HG02973 (cell line): ENCODE results near the gene VILL.
"Not testable (repeated sequence)": the region's sequence is repeated elsewhere in the genome, so short reads cannot be mapped to it uniquely, and the experiment has no call there.

Source experiments
- ATAC-seq: cut with Tn5 transposase; IDR thresholded peaks from one replicate; pipeline ENCODE4 v1.9.1; 2021; ENCODE audit warnings: moderate library complexity; ENCODE audit not compliant: unreplicated experiment

Gene VILL

GRCh38 chr3:38032328-38032865 is 41.8 kb downstream of the VILL start:
- ATAC-seq = no peak

GRCh38 chr3:38033586-38033985 is 43.0 kb downstream of the VILL start:
- not testable (repeated sequence) for ATAC-seq

DNA sequence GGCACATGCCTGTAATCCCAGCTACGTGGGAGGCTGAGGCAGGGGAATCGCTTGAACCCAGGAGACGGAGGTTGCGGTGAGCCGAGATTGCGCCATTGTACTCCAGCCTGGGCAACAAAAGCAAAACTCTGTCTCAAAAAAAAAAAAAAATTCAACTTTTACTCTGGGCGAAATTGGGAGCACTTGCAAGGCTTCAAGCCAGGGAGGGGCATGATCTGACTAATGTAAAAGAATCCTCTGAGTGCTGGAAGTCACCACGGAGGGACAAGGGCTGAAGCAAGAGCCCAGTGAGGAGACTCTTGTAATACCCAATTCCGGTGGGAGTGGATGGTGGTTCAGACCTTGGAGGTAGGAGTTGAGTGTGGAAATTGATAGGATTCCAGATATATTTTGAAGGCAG is 43.7 kb downstream of the VILL start:
- ATAC-seq = not testable (repeated sequence)

GRCh38 chr3:38036286-38036685 is 45.7 kb downstream of the VILL start:
- ATAC-seq = no peak

- no peak for ATAC-seq
These were observed 46.3 kb downstream of the VILL start for GRCh38 chr3:38036906-38037305.

DNA sequence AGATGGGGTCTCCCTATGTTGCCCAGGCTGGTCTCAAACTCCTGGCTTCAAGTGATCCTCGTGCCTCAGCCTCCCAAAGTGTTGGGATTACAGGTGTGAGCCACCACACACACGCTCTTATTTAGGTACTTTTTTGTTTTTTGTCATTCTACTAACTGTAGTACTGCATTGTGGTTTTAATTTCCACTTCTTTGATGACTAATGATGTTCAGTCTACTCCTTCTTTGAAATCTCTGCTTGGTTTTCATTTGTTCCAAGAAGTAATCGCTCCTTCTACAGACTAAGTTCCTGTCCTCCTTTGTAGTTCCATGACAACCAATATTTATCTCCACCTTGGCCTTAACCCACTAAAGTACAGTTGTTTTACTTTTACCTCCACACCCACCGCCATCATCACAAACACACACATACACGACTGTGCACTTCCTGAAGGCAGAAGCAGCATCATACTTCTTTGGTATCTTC is 47.9 kb downstream of the VILL start:
- no peak for ATAC-seq

DNA sequence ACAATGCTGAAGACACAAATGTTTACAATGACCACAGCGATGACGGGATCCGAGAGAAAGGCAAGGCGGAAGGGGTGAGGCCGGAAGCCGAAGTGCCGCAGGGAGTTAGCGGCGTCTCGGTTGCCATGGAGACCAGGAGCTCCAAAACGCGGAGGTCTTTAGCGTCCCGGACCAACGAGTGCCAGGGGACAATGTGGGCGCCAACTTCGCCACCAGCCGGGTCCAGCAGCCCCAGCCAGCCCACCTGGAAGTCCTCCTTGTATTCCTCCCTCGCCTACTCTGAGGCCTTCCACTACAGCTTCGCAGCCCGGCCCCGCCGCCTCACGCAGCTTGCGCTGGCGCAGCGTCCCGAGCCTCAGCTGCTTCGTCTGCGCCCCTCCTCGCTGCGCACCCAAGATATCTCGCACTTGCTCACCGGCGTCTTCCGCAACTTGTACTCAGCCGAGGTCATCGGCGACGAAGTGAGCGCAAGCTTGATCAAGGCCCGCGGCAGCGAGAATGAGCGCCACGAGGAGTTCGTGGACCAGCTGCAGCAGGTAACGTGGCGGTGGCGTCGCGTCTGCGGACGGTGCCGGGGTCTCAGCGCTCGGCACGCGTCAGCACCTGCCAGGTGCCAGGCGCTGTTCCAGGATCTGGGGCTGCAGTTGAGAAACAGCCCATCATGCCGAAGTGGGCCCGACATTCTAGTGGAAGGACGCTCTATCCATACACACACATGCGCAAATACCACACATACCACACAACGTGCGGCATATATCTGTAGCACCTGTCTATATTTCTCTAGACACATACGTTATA is 48.7 kb downstream of the VILL start, which contains the start of gene DLEC1:
DLEC1 (plus strand) TSS at position 108 of the 798 bp plus-strand sequence; CDS start at position 126, 18 bp downstream.
- ATAC-seq = peak; percentile 82

- peak; percentile 41 for ATAC-seq
These were observed 49.3 kb downstream of the VILL start for GRCh38 chr3:38039899-38040261.

- no peak for ATAC-seq
These were observed 49.8 kb downstream of the VILL start for GRCh38 chr3:38040401-38040800.

DNA sequence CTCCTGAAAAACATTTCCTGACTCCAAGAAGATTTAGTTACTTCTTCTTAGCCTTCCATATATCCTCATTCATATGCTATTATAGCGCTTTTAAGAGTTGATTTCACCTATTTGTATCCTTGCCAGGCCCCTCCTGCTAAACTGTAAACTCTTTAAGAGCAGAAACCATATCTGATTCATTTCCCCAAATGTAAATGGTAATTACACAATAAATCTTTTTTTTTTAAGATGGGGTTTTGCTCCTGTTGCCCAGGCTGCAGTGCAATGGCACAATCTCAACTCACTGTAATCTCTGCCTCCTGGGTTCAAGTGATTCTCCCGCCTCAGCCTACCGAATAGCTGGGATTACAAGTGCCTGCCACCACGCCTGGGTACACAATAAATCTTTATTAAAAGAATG is 52.9 kb downstream of the VILL start:
- ATAC-seq = no peak

- ATAC-seq = no peak
These were observed 55.4 kb downstream of the VILL start for GRCh38 chr3:38046027-38046426.

GRCh38 chr3:38046821-38047220 is 56.2 kb downstream of the VILL start:
- no peak for ATAC-seq

DNA sequence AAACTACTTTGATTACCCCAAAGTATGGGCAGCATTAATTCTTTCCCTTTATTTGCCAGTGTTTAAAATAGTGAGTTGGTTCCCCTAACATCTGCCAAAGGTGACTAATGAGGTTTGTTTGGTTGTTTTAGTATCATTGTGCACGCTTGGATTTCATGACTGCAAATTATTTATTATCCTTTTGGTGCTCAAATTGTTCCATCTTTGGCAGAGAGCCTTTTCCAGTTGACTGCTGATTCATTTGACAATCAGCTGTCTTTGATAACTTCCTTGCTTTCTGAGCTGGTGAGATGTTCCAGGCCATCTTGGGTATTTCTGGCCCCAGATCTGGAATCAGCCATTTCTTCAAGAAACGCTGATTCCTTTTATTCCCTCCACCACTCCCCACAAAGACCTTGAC is 57.3 kb downstream of the VILL start:
- ATAC-seq = no peak

DNA sequence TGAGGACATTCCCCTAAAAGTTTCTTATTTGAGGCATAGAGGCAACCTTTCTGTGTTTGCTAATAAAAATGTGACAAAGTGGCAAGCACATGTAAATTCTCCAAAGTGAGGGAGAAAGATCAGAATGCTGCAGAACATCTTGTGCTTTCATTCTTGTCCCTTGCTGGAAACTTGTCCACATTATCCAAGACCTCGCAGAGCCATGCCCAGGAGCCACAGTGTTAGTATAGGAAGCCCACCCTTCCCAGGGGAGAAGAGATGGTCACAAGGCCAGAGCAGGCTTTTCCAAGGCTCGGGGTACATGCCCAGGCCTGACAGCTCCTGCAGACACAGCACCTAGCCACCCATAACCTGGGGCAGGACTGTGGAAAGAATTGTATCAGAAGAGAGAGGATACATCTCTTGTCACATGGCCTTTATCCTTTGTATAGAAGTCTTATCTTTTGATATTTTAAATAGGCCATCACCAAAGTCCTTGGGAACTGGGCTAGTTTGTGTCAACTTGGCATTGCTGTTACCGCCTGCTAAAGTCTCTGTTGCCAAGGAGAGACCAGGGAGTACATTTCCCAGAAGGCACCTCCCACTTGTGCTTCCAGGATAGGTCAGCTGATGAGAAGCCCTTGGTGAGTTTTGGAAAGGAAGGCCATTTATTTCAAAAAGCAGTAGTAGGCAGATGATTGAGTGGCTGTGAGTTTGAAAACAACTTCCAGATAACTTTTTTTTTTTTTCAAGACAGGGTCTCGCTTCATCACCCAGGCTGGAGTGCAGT is 59.0 kb downstream of the VILL start:
- ATAC-seq = no peak

- ATAC-seq = no peak
These were observed 60.5 kb downstream of the VILL start for GRCh38 chr3:38051131-38051530.

DNA sequence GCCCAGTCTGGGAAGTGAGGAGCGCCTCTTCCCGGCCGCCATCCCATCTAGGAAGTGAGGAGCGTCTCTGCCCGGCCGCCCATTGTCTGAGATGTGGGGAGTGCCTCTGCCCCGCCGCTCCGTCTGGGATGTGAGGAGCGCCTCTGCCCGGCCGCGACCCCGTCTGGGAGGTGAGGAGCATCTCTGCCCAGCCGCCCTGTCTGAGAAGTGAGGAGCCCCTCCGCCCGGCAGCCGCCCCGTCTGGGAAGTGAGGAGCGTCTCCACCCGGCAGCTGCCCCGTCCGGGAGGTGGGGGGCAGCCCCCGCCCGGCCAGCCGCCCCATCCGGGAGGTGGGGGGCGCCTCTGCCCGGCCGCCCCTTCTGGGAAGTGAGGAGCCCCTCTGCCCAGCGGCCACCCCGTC is 62.7 kb downstream of the VILL start:
- not testable (repeated sequence) for ATAC-seq

DNA sequence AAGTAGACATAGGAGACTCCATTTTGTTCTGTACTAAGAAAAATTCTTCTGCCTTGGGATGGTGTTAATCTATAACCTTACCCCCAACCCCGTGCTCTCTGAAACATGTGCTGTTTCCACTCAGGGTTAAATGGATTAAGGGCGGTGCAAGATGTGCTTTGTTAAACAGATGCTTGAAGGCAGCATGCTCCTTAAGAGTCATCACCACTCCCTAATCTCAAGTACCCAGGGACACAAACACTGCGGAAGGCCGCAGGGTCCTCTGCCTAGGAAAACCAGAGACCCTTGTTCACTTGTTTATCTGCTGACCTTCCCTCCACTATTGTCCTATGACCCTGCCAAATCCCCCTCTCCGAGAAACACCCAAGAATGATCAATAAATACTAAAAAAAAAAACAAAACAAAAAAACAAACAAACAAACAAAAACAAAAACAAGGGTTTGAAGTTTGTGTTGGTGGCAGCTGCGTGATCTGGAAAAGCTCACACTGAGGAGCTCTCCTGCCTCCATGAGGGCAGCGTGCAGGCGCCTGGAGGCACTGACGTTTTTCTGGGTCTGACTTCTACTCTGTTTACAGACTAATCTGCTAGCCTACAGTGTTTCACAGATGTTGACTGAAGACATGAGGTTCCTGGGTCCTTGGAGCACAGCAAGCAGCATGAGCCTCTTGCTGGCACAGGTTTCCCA is 63.4 kb downstream of the VILL start:
- not testable (repeated sequence) for ATAC-seq

GRCh38 chr3:38054499-38055001 is 64.0 kb downstream of the VILL start:
- no peak for ATAC-seq
